DMS153 (cell line): ENCODE measurements around the gene FN1.
"Not testable (repeated sequence)": the region's sequence is repeated elsewhere in the genome, so short reads cannot be mapped to it uniquely, and the experiment has no call there.

ENCODE experiments used
- DNase-seq: peaks from one replicate; lab custom pipeline; 2025; lab: John Stamatoyannopoulos, UW

FN1 gene

GRCh38 chr2:215332872-215333595 lies 102.8 kb downstream of the FN1 start:
- DNase-seq, result no peak

GRCh38 chr2:215328066-215328465 lies 107.8 kb downstream of the FN1 start:
- no peak for DNase-seq

GRCh38 chr2:215324811-215325210 lies 111.1 kb downstream of the FN1 start:
- DNase-seq, result no peak

GRCh38 chr2:215320679-215321078 lies 115.2 kb downstream of the FN1 start:
- no peak for DNase-seq

- no peak for DNase-seq
These were observed 115.8 kb downstream of the FN1 start for GRCh38 chr2:215320102-215320501.

GRCh38 chr2:215319500-215319899 lies 116.4 kb downstream of the FN1 start:
- DNase-seq, result no peak

GRCh38 chr2:215316336-215316735 lies 119.5 kb downstream of the FN1 start:
- DNase-seq, result no peak

- DNase-seq, result no peak
These were observed 120.6 kb downstream of the FN1 start for GRCh38 chr2:215315301-215315700.

- no peak for DNase-seq
These were observed 121.0 kb downstream of the FN1 start for GRCh38 chr2:215314896-215315295.

- no peak for DNase-seq
These were observed 122.6 kb downstream of the FN1 start for GRCh38 chr2:215313255-215313613.

- peak; percentile 85 for DNase-seq
These were observed 124.1 kb downstream of the FN1 start, which contains the start of gene ATIC for GRCh38 chr2:215311625-215312396. Gene ATIC (plus strand): TSS chr2:215312059. CDS start chr2:215312143, 84 bp downstream.

- DNase-seq, result not testable (repeated sequence)
These were observed 124.6 kb downstream of the FN1 start for GRCh38 chr2:215311259-215311624.
